ENCODE results near the gene THAP10.

THAP10 gene
- long read RNA-seq, partial matches to known transcripts = 0 of 4 reads
- long read RNA-seq, other reads (novel, unspliced or antisense) = 1 of 4 reads

DNA sequence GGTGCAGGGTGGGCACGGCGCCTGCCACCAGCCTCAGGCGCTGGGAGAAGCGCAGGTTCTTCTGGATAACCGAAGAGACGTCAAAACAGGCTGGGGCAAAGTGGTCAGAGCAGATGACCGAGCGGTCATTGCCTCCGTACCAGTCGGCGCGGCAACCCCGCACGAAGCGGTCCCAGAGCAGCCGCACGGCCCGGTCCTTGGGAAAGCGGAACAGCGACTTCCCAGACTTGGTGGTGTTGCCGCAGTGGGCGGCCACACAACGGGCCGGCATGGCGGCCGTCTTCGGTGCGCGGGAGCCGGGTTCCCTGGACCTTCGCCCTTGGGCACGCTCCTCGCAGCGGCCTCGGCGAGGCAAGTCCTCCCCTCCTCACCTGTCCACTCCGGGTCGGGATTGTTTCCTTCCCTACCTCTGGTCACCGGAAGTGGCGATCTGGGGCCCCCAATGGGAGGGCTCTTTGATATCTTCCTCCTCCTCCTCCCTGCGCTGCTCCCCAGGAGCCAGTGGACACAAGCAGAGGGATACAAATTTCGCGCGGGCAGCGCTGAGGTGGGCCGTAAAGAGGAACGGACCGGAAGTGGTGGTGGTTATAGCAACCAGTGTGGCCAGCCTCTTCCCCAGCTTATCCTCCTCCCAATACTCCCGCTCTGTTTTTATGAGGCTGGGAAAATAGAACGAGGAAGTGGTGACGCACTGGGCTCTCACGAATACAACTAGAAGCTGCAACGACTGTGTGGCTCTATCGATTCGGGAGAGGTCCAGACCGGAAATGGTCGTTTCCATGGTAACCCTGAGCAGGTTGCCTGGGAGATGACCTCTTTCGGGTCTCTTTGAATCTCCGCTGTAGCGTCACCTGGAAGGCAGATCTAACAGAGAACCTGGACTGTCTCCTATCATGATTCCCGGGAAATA, at the start of gene THAP10, which contains the start of gene LRRC49:
Gene THAP10, minus strand, starts transcription at position 432 of the 910 bp plus-strand sequence. Its CDS starts 161 bp downstream, at position 271.
Gene LRRC49, plus strand, starts transcription at position 825 of the 910 bp plus-strand sequence. Its CDS starts 69 bp downstream, at position 894.
- TF ChIP-seq, protein P1, sequence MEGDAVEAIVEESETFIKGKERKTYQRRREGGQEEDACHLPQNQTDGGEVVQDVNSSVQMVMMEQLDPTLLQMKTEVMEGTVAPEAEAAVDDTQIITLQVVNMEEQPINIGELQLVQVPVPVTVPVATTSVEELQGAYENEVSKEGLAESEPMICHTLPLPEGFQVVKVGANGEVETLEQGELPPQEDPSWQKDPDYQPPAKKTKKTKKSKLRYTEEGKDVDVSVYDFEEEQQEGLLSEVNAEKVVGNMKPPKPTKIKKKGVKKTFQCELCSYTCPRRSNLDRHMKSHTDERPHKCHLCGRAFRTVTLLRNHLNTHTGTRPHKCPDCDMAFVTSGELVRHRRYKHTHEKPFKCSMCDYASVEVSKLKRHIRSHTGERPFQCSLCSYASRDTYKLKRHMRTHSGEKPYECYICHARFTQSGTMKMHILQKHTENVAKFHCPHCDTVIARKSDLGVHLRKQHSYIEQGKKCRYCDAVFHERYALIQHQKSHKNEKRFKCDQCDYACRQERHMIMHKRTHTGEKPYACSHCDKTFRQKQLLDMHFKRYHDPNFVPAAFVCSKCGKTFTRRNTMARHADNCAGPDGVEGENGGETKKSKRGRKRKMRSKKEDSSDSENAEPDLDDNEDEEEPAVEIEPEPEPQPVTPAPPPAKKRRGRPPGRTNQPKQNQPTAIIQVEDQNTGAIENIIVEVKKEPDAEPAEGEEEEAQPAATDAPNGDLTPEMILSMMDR (IDR thresholded peaks at IDR 0.05; ENCODE audit: insufficient read depth, low read length) = no peak
- TF ChIP-seq, protein P2, sequence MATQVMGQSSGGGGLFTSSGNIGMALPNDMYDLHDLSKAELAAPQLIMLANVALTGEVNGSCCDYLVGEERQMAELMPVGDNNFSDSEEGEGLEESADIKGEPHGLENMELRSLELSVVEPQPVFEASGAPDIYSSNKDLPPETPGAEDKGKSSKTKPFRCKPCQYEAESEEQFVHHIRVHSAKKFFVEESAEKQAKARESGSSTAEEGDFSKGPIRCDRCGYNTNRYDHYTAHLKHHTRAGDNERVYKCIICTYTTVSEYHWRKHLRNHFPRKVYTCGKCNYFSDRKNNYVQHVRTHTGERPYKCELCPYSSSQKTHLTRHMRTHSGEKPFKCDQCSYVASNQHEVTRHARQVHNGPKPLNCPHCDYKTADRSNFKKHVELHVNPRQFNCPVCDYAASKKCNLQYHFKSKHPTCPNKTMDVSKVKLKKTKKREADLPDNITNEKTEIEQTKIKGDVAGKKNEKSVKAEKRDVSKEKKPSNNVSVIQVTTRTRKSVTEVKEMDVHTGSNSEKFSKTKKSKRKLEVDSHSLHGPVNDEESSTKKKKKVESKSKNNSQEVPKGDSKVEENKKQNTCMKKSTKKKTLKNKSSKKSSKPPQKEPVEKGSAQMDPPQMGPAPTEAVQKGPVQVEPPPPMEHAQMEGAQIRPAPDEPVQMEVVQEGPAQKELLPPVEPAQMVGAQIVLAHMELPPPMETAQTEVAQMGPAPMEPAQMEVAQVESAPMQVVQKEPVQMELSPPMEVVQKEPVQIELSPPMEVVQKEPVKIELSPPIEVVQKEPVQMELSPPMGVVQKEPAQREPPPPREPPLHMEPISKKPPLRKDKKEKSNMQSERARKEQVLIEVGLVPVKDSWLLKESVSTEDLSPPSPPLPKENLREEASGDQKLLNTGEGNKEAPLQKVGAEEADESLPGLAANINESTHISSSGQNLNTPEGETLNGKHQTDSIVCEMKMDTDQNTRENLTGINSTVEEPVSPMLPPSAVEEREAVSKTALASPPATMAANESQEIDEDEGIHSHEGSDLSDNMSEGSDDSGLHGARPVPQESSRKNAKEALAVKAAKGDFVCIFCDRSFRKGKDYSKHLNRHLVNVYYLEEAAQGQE (IDR thresholded peaks at IDR 0.05; ENCODE audit: insufficient replicate concordance, low read depth) = no peak
- TF ChIP-seq SPI1 (IDR thresholded peaks at IDR 0.05; ENCODE audit: borderline replicate concordance, low read depth) (peak; percentile 55), POLR2AphosphoS5 (IDR thresholded peaks at IDR 0.05; ENCODE audit: low read depth) (peak; percentile 12; the same call in 1 of the 2 replicates), GABPA (IDR thresholded peaks at IDR 0.05; ENCODE audit: low read depth) (peak; percentile 84)
- H3K4me3 ChIP-seq (replicated peaks; ENCODE audit: insufficient read depth, low read length) = peak within 1 kb of the TSS; percentile 71
- H3K27ac ChIP-seq (replicated peaks) = no peak within 1 kb of the TSS
- H3K27me3 ChIP-seq (ENCODE audit: insufficient read depth, poor library complexity, severe bottlenecking) = no peaks in the 10 kb centered on the region
- DNase-seq (ENCODE audit: low read depth in 1 of 2, low spot score in 1 of 2) = peak; percentile 35 to 62

DNA sequence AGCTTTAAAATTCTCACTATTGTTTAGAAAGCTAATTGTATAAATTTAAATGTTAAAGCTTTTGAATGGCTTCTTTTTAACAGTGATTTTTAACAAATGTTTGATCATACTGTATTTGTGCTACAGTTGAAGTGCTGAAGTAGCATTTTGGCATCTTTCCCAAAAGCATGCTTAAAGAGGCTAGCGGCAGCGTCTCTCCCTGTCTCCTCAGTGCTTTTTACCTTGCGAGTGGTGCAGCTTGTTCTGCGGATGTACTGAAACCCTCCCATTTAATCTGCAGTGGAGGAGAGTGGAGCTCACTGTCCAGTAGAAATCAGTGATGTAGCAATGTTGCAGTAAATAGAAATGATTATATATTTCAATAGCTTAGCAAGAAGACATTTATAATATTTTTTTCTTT, 44.1 kb upstream of the THAP10 start:
- Histone ChIP-seq H3K27me3 (ENCODE audit: insufficient read depth, poor library complexity, severe bottlenecking) (peaks cover 5% of the 10 kb centered on the region), H3K27ac (replicated peaks) (no peak overlapping the region), H3K4me3 (replicated peaks; ENCODE audit: insufficient read depth, low read length) (no peak overlapping the region)
- no peak for TF ChIP-seq GABPA (IDR thresholded peaks at IDR 0.05; ENCODE audit: low read depth)
- TF ChIP-seq POLR2AphosphoS5 (IDR thresholded peaks at IDR 0.05; ENCODE audit: low read depth) = no peak
- no peak for DNase-seq (ENCODE audit: low read depth in 1 of 2, low spot score in 1 of 2)

DNA sequence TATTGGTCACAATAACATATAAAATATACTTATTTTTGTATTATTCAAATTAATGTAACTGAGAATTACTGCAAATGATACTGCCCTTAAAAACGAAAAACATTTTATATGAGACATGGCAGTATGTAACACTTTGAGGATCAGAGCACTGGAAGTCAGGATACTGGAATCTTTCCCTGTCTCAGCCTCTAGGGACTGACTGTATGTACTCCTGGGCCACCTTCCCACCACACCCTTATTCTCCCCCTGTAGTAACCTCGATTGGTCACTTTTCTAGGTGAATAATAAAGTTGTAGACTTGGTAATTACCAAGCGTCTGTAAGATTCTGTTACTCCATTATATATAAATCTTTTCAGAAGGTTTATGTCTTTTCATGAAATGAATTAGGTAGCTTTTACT, 43.4 kb upstream of the THAP10 start:
- peaks cover 5% of the 10 kb centered on the region for H3K27me3 ChIP-seq (ENCODE audit: insufficient read depth, poor library complexity, severe bottlenecking)
- H3K4me3 ChIP-seq (replicated peaks; ENCODE audit: insufficient read depth, low read length) = no peak overlapping the region
- no peak overlapping the region for H3K27ac ChIP-seq (replicated peaks)
- DNase-seq (ENCODE audit: low read depth in 1 of 2, low spot score in 1 of 2) = no peak
- TF ChIP-seq SPI1 (IDR thresholded peaks at IDR 0.05; ENCODE audit: borderline replicate concordance, low read depth) (no peak), GABPA (IDR thresholded peaks at IDR 0.05; ENCODE audit: low read depth) (no peak), POLR2AphosphoS5 (IDR thresholded peaks at IDR 0.05; ENCODE audit: low read depth) (no peak)
- TF ChIP-seq, protein P1 (IDR thresholded peaks at IDR 0.05; ENCODE audit: insufficient read depth, low read length) = no peak
- TF ChIP-seq, protein P2 (IDR thresholded peaks at IDR 0.05; ENCODE audit: insufficient replicate concordance, low read depth) = no peak

DNA sequence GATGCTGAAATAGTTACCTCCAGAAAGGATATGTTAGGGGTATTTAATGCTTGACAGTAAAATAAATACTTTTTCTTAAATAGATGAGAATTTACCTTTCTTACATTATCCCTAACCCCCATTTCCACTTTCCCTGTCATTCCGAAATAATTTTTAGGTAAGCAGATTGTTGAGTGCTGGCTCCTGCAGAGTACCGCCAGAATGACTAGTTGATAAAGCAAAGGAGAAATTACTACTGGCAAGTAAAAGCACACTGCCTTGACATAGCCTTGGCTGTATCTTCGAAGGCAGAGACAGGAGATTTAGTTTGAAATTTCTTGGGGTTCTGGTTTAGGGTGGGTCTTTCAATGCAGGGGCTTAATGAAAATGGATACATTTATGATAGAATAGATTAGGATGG, 41.2 kb upstream of the THAP10 start:
- no peak for DNase-seq (ENCODE audit: low read depth in 1 of 2, low spot score in 1 of 2)
- peaks cover 5% of the 10 kb centered on the region for H3K27me3 ChIP-seq (ENCODE audit: insufficient read depth, poor library complexity, severe bottlenecking)
- no peak overlapping the region for H3K27ac ChIP-seq (replicated peaks)
- H3K4me3 ChIP-seq (replicated peaks; ENCODE audit: insufficient read depth, low read length) = no peak overlapping the region
- TF ChIP-seq GABPA (IDR thresholded peaks at IDR 0.05; ENCODE audit: low read depth) (no peak), POLR2AphosphoS5 (IDR thresholded peaks at IDR 0.05; ENCODE audit: low read depth) (no peak), SPI1 (IDR thresholded peaks at IDR 0.05; ENCODE audit: borderline replicate concordance, low read depth) (no peak)
- TF ChIP-seq, protein P2 (IDR thresholded peaks at IDR 0.05; ENCODE audit: insufficient replicate concordance, low read depth) = no peak
- TF ChIP-seq, protein P1 (IDR thresholded peaks at IDR 0.05; ENCODE audit: insufficient read depth, low read length) = no peak
